NT2/D1 (cell line): ENCODE results near the gene CHMP4B.

Source experiments
- SUZ12 ChIP-seq: IDR thresholded peaks from 2 replicates; pipeline ENCODE4 v1.6.1; 2011; ENCODE audit not compliant: insufficient read length, insufficient read depth; ENCODE audit errors: extremely low read depth
- YY1 ChIP-seq: IDR thresholded peaks from 2 replicates; pipeline ENCODE4 v1.6.1; 2011; ENCODE audit not compliant: insufficient read length, insufficient read depth
- ZNF274 ChIP-seq: IDR thresholded peaks from 2 replicates; pipeline ENCODE4 v1.6.1; 2011; ENCODE audit warnings: mild to moderate bottlenecking, low read depth, low read length

- no peak for TF ChIP-seq ZNF274
- TF ChIP-seq YY1: no peak
- TF ChIP-seq SUZ12: no peak
Measured at GRCh38 chr20:33883164-33883563, 72.0 kb downstream of the CHMP4B start.
